ENCODE data around the gene CCDC8. TPM values are rescaled to one million over a fixed set of nuclear protein-coding genes. Genes with fewer than 3 reads are reported as not detected.

The CCDC8 gene
- total and polyA plus RNA-seq, 2 donors (not counting 3 experiments of a cell fraction or from before 2014, with no cell fraction given): 0.18 to 0.75 TPM

GRCh38 chr19:46388311-46389095 lies 24.9 kb downstream of the CCDC8 start:
- no peaks in the 10 kb centered on the region for H3K9me3 ChIP-seq (replicated peaks; ENCODE audit: control insufficient read depth, insufficient read depth, low read length)
- no peak overlapping the region for H2AFZ ChIP-seq (ENCODE audit: low read depth, low read length)
- no peak for TF ChIP-seq POLR2AphosphoS5 (IDR thresholded peaks at IDR 0.05; ENCODE audit: insufficient read depth, low read depth, low read length)
- no peak for TF ChIP-seq POLR2A (IDR thresholded peaks at IDR 0.05; ENCODE audit: low read depth, low read length)
- no peak for TF ChIP-seq CTCF (IDR thresholded peaks at IDR 0.05; ENCODE audit: extremely low read depth in 1 of 2, insufficient read depth in 1 of 2, low read depth in 1 of 2, low read length in 2 of 2)
- TF ChIP-seq EZH2 (IDR thresholded peaks at IDR 0.05; ENCODE audit: borderline replicate concordance, low read depth, low read length, severe bottlenecking): no peak
- no peak for TF ChIP-seq FOS (IDR thresholded peaks at IDR 0.05; ENCODE audit: borderline replicate concordance, insufficient read depth, low read length)
- no peak for TF ChIP-seq MAX (IDR thresholded peaks at IDR 0.05; ENCODE audit: insufficient read depth, insufficient read length)
- no peak for TF ChIP-seq MYC (IDR thresholded peaks at IDR 0.05; ENCODE audit: low read depth, low read length)
- no peak for TF ChIP-seq JUN (IDR thresholded peaks at IDR 0.05; ENCODE audit: borderline replicate concordance, insufficient read depth, insufficient read length, low read depth)
- no peak for TF ChIP-seq GATA2 (IDR thresholded peaks at IDR 0.05; ENCODE audit: insufficient read depth, insufficient read length, low read depth, low read length)
- no peak overlapping the region for H3K4me3 ChIP-seq (replicated peaks in 1 of 3; ENCODE audit: insufficient read depth in 1 of 3, low read depth in 1 of 3, low read length in 3 of 3)
- no peaks in the 10 kb centered on the region for H3K4me1 ChIP-seq (ENCODE audit: control insufficient read depth, extremely low read depth, insufficient read depth, low read length)
- CTCF ChIA-PET: interaction anchor here (3.1 kb wide), 1 partner anchor 14 kb away, joined by 9 read pairs; no protein-coding TSS in a partner anchor
- no peaks in the 10 kb centered on the region for H3K27me3 ChIP-seq (ENCODE audit: control insufficient read depth in 2 of 2, insufficient read depth in 2 of 2, low read length in 2 of 2)
- intact Hi-C loops (cut with micrococcal nuclease) (no loop called here), dilution Hi-C loops (cut with MboI; ENCODE audit: extremely low pct_ligation_motif_present, low sequenced_read_pairs) (no loop called here)
- H3K4me2 ChIP-seq (ENCODE audit: insufficient read depth, low read length): no peak overlapping the region
- H3K9me1 ChIP-seq (replicated peaks; ENCODE audit: control insufficient read depth, extremely low read depth, insufficient read depth, low read length): no peaks in the 10 kb centered on the region
- H4K20me1 ChIP-seq (replicated peaks; ENCODE audit: control insufficient read depth, extremely low read depth, insufficient read depth, low read length): no peaks in the 10 kb centered on the region
- DNase-seq (ENCODE audit: low read depth, low spot score) (no peak), FAIRE-seq (no peak)
- H3K27ac ChIP-seq (ENCODE audit: insufficient read depth, low read depth, low read length): no peak overlapping the region
- H3K79me2 ChIP-seq (ENCODE audit: control insufficient read depth, insufficient read depth, low read length): no peaks in the 10 kb centered on the region
- no peak overlapping the region for H3K9ac ChIP-seq (replicated peaks; ENCODE audit: extremely low read depth, insufficient read depth, low read length)
- POLR2A ChIA-PET: no interaction called here
- BruUV-seq (replicated peaks): no TSS peak
- peaks cover 19 to 58% of the 10 kb centered on the region in 2 experiments for H3K36me3 ChIP-seq (ENCODE audit: control insufficient read depth in 2 of 2, extremely low read depth in 1 of 2, insufficient read depth in 2 of 2, low read length in 2 of 2)
